Activated CD4-positive, alpha-beta T cell treated with anti-CD3 and anti-CD28 coated beads for 4 hours (primary cell): ENCODE measurements around the gene MN1.

Experiments used
- DNase-seq, 2 donors: peaks; one replicate each; pipeline ENCODE4 v3.0.0-alpha.2; 2020

Gene MN1

DNA sequence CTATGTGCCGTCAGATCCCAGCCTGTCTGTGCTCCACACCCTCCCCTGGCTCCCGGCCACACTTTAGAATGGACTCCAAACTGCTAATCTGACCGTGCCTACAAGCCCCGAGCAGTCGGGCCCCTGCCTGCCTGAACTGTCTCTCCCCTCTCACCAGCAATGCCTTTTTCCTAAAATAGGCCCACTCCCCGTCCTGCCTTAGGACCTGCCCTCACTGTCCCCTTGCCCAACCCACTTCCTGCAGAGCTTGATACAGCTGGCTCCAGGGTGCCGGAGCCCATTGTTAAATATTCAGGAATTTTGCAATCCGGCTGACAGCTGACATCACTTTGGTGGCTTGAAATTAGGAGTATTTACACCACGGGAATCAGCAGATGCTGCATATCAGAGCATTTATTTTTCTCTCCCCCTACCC lies 21.4 kb downstream of the MN1 start:
- no peak for DNase-seq

DNA sequence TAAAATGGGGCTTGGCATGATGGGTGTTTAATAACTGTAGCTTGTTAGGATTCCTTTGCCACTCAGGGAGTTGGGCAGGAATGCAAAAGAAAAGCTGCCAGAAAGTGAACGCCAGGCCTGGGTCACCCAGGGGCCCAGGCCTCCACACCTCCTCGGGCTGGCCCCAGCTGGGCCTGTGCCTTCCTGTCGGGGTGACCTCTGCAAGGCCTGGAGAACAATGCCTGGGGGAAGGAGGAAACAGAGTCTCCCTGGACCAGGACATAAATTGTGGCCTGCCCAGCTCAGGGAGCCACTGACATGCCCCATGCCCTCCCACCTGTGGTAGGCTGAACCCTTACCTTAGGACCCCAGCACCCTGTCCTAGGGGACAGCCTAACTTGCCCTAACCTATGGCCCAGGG lies 21.9 kb downstream of the MN1 start:
- no peak for DNase-seq

DNA sequence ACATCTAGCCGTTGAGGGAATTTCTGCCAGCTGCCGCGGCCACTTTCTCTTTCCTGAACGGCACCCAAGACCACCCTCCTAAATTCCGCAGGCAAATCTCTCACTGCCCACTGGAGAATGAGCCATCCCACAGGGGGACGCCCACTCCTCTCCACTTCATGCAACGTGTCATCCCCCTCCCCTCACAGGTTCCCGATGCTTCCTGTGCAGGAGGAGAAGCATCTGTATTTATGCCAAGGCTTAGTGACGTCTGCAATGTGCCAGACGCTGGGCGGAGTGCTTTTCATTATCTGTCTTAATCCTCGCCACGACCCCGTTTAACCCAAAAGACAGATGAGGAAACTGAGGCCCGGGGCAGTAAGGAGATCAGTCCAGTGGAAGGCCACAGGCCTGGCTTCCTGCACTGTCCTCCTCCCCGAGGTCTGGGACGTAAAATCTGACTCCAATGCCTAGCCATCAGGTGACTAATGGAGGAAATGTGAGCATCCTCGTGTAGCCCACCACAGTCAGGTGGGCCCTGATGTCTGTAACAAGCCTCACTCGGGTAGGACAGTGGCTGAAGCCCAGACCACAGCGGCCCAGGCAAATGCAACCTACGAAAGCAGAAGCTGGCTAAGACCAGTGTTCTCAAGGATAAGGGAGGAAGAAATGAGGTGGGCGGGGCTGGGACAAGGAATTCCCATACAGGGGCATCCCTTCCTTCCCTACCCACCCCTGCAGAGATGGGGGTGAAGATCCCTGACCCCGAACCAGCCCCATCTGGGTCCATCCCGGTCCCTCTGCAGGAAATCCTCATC lies 23.1 kb downstream of the MN1 start:
- DNase-seq, result no peak

DNA sequence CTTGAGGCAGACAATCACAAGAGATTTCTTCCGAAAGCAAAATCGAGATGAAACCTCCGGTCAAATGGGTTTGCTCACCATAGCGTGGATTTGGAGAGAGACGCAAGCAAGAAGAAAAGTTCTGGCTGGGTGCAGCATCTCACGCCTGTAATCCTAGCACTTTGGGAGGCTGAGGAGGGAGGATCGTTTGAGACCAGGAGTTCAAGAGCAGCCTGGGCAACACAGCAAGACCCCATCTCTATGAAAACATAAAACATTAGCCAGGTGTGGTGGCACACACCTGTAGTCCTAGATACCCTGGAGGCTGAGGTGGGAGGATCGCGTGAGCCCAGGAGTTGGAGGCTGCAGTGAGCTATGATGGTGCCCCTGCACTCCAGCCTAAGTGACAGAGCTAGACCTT lies 24.4 kb downstream of the MN1 start:
- no peak for DNase-seq

DNA sequence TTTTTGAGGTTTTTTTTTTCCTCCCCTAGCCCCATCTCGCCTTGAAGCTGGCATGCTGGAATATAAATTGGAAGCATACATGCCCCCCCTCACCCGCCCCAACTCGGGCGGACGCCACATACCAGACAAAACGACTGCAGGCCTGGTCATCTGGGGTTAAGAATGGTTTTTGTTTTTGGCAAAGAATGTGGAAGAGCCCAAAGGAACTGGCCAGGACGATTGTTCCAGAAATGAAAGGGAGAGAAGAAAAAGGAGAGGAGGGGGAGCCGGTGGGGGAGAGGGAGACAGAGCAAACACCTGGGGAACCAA lies 25.0 kb downstream of the MN1 start:
- no peak for DNase-seq

DNA sequence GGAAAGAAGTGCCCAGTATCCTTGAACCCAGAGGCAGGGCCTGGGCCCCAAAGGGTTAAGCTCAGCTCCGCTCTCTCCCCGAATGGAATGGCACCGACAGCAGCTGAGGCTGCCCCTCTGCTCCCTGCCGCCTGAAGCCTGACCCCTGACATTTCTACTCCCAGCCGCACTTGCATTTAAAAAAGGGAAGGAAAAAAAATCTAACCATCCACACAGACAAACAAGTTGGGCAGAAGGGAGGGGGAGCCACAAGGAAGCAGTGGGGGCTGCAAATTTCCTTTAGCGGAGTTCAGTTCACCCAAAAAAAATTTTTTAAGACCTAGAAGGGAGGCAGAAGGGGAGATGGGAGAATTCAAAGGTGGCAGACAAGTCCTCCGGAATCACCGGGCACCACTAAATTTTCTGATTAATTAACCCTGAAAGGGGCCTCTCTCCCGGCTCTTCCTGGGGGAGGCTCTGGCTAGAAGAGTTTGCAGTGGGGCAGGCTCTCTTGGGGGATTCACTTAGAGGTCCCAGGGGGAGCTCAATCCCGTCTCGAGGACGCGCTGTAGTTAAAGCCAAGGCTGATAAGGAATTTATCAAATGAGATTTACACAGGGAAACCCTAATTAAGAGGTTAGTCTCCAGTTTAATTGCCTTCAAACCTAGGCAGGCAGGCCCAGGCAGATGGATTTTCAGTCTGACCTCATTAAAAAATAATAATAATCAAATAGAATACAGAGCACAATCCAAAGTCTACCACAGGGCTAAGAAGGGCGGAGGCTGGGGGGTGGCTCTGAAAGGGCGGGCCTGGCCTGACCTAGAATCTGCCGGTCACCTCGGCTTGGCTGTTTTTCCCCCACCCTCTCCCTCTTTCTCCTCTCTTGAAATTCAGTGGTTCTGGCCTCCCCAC lies 25.6 kb downstream of the MN1 start:
- DNase-seq, result no peak

DNA sequence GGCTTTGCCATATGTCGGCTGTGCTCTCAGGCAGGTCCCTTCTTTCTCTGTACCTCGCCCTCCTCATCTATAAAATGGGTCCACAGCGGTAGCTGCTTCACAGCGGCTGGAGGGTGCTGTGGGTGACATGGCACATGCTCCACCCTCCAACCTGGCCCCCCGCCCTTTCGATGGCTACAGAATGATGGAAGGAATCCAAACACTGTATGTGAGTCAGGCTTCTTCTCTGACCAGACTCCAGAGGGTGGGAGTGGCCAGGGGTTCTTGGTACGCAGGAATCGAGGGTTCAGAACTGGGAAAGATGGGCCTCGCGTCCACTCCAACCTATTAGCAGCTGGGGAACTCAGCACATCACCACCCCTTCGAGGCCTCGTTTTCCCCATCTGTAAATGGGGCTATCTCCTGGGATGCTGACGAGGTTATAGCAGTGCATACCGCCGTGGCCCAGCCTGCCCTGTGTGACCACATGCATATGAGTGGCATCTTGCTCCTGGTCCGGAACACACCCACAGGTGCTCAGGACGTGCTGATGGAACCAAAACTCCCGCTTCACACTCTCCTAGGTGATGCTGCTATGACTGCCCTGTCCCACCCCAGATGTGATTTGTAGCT lies 26.4 kb downstream of the MN1 start:
- no peak for DNase-seq

GRCh38 chr22:27774200-27774599 lies 27.4 kb downstream of the MN1 start:
- DNase-seq, result no peak

DNA sequence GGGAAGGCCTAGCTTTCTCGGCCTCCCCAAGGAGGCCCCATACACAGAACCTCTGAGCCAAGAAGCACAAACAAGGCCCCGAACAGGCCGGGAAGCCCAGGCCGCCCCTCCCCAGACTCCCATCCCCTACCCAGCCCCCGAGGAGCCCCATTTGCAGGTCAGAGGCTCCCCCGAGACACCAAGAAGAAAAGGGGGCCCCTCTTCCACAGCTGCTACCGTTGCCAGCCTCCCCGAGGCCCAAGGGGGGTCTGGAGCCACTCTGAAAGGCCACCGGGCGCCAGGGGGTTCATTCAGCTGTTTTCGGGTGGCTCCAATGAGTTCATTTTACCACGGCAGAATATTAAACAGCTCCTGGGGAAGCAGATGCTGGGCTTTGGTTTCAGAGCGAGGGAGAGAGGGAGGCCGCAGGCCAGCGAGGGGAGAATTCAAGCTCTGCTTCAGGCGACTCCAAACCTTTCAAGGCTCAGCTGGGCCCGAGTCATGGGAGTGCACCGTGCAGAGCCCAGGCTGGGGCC lies 28.5 kb downstream of the MN1 start:
- no peak for DNase-seq

GRCh38 chr22:27772081-27772983 lies 29.2 kb downstream of the MN1 start:
- DNase-seq, result no peak

DNA sequence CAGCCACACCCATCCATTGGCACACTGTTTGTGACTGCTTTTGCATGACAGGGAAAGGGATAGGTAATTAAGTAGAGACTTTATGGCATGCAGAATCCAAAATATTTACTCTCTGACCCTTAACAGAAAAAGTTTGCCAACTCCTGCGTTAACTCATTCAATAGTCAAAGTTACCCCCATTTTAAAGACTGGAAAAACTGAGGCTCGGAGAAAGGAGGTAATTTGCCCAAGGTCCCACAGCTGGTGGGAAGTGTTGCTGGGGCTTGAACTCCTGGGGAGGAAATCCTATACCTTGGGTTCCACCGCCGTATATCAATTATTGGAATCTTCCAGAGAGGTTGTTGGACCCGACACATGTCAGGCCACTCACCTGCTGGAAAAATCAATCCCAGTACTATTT lies 29.9 kb downstream of the MN1 start:
- no peak for DNase-seq

DNA sequence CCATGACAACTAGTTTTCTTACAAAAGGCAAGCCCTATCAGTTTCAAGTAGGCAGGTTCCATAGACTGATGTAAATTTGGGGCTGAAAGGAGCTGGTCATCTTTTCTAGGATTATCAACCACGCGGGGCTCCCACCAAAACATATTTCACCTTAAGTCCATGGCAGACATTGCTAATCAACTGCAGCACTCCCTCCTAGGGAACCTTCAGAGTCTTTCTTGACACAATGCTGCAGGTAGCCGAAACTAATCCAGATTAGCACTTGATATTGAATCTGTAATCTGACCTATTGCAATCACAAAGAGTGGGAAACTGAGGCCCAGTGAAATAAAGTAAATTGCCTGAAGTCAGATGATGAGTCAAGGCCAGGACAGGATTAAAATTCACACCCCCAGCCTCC lies 32.5 kb downstream of the MN1 start:
- DNase-seq, result no peak

DNA sequence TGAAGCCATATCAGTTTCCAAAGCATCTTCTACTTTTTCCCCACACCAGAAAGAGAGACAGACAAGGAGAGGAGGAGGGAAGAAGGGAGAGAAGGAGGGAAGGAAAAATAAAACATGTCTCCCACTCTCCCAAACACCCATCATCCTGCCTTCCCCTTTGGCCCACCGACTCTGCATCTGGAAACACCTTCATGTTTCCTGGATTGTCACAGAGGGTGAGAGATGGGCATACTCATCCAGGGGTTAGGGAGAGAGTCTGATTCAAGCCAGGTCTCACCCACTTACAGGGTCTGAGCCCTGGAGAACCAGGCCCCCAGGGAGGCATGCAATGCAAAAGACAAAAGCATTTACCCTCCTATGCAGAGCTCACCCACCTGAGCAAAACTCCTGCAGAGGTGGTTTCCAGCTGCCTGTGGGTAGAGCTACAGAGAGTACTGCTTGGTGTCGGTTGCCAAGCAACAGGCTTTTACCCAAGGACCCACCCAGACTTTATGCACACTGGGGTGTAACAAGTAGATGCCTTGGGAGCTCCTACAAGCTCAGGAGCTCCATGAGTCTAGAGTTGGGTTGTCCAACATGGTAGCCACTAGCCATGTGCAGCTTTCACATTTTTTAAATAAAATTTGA lies 33.4 kb downstream of the MN1 start:
- no peak for DNase-seq

GRCh38 chr22:27766679-27767078 lies 34.9 kb downstream of the MN1 start:
- no peak for DNase-seq

DNA sequence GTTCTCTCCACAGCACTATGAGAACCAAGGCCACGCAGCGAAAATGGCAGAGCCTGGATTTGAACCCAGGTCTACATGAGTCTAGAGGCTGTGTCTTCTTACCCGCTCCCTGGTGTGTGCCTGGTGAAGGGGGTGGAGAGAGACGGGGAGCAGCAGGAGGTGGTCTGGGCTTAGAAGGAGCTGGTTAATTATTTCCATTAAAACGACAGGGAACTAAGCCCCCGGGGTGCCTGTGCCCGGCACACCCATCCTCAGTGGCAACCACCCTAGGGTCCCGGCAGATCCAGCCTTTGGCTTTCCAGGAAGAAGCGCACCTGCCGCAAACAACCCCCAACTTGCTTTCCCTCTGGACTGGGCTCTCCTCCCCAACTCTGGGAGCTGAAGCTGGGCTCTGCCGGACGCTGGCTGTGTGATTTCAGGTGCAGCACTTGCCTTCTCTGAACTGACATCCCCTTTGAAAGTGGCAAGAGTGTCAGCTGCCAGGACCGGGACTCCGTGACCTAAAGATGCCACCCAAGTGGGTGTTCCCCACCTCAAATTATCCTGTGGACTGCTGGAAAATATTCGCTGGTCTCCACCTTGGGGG lies 35.8 kb downstream of the MN1 start:
- no peak for DNase-seq

GRCh38 chr22:27764722-27765236 lies 36.8 kb downstream of the MN1 start:
- no peak for DNase-seq

GRCh38 chr22:27761665-27762064 lies 39.9 kb downstream of the MN1 start:
- DNase-seq, result no peak

- DNase-seq, result no peak
Measured at GRCh38 chr22:27761000-27761399, 40.6 kb downstream of the MN1 start.

DNA sequence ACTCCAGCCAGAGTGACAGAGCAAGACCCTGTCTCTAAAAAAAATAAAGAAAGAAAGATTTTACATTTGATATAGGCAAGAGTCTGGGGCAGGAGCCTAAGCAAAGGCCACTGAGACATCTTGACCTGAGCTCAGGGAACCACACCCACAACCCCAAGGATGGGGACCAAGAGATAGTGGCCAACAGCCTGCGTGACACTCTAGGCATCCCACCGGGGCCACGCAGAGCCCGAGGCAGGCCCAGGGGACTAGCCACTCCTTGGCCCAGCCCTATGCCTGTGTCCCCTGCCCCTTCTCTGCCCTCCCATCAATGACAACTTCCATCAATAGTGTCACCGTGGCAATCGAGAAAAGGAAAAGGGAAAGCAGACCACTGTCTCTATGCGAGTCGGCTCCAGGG lies 41.1 kb downstream of the MN1 start:
- DNase-seq, result no peak

- DNase-seq, result no peak
Measured at GRCh38 chr22:27757928-27758525, 43.5 kb downstream of the MN1 start.

DNA sequence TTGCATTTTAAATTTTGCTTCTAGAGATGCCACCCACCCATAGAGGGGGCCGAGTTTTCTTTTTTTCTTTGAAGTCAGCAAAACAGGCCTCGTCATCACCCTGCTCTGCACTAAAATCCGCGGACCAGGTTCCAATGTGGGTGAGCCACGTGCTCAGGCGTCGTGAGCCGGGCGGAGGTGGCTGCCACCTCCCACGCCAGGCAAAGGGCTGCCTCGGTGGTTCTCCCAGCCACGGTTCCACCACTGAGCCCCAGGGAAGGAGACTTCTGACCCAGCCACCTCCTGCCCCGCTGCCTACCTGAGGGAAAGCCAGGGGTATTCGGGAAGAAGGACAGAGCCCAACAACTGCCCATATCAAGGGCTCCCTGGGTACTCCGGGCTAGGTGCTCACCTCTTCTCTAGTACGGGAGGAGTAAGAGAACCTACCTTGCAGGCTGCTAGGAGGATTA lies 45.3 kb downstream of the MN1 start:
- no peak for DNase-seq
